Retina (tissue), 1 donor: ENCODE measurements around the gene FARS2.

ENCODE experiments used
- DNase-seq: peaks from one replicate; pipeline ENCODE4 v3.0.0-alpha.2; 2016

Gene FARS2

DNA sequence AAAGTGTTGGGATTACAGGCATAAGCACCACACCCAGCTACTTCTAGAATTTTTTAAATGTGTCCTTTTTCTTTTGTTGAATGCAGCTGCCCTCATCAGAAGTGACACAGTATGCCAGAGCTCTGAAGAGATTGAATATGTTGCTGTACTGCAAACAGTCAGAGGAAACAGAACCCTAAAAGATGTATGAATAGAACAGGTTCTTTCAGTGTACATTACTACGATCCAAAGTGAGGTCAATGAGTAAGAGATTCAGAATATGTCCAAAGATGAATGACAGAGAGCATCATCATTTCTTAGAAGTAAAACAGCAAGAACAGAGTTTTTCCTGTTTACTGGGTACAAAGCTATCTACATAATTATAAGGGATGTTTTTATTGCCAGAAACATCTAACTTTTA lies 476.9 kb downstream of the FARS2 start:
- DNase-seq = no peak

DNA sequence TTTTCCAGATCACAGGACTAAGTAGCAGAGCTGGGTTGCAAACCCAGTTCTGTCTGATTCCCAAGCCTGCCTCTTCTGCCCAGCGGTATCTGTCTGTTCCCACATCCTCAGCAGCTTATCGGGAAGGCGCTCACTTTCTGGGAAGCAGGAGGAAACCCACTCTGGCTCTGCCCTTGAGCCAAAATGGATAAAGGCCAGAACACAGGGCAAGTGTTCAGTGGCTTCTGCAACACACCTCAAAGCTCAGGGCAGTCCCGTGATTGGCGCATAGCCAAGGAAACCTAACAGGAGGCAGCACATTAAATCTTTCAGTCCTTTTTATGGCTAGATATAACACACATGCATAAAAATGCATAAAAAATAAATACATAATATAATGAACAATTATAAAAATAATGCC lies 483.2 kb downstream of the FARS2 start:
- no peak for DNase-seq

DNA sequence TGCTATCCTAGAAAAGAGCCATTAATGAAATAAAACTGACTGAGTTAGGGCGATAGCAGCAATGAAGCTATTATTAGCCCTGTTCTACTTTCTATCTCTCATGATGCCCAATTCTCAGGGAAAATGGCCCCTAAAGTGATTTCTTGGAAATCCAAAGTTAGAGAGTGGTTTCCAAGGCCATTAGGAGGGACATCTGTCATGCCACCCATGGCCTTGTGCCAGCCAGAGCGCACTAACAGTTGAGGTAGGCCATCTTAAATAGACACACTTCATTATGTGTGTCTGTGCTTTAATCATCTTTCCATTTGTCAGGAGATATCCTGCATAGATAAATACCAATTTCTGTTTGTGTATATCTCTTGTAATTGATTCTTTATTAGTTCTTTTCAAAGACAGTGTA lies 483.8 kb downstream of the FARS2 start:
- no peak for DNase-seq

DNA sequence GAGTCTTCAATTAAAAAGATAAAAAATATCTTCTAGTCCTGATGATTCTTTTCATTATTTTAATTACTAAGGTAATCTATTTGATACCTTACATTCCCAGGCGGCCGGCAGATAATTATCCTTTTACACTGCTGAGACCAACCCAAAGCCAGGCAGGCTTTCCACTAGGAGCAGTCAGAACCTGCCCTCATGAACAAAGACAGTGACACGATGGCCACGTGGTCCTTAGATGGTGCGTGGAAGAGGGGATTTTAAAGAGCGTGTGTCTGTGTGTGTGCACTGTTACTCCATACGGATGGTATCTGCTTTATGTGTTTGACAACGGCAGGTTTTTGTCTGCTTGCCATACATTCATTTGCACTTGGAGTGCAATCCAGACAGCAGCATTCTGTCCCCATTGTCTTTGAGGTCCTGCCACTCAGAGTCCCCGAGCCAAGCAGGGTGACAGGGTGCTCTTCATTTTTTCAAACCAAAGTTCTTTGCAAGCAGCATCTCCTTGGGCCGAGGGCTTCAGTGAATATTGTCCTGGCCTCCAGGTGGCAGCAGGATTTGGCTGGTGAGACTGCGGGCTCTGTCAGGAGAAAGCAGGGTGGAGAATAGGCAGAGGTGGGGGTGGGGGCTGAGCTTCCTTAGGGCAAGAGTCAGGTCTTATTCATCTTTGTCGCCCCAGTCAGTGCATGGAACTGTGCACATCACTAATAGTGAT lies 484.9 kb downstream of the FARS2 start:
- no peak for DNase-seq

DNA sequence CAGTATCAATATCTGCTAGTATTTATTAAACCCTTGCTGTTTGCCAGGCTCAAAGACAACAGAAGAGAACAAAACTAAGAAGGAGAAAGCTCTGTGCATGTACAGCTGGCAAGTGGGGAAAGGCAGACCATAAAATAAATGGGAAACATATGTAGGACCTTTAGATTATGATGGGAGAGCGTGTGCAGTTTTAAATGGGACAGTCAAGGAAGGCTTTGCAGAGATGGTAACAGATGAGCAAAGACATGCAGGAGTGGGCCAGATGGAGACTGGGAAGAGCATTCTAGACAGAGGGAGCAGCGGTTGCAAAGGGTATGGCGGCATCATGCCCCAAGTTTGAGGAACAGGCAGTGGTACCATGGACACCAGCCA lies 485.4 kb downstream of the FARS2 start:
- DNase-seq = no peak

DNA sequence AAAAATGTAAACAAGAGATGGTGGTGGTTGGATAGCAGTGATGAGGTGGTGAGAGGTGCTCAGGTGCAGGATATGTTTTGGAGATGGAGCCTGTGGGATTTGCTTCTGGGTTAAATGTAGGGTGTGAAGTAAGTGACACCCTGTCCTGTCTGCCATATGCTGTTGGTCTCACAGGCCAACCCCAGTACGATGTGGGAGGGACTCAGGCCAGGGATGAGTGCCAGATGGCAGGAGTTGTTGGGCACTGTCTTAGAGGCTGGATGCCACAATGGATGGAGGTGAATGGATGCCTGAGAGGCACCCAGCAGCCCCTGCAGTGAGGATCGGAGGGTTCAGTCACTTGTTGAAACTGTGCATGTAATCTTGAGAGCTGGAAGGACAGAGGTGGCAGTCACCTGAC lies 486.1 kb downstream of the FARS2 start:
- DNase-seq = no peak

DNA sequence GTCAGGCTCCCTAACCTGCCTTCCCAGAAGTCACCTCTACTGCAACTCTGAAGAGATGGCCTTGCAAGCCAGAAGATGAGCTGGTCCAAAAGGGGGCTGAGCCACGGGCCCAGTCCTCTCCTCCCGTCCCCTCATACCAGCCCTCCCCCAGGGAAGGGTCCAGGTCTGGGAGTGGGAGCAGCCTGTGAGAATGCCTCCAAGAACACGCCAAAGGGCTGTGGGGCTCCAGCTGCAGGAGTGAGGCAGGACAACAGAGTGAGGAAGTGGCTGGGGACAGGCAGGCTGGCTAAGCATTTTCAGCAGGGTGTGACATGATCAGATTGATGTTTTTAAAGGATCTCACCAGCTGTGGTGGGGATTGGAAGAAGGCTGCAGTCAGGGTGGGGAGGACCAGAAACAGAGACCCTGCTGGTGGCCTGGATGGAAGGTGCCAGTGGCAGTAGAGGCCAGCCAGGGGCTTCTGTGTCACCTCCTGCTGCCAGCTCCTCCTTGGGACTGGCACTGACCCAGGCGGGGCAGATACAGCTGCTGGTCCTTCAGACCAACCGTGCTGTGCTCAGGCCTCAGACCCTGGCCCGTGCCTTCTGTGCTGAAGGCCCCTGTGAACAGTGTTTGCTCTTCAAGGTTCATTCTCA lies 487.8 kb downstream of the FARS2 start:
- no peak for DNase-seq

DNA sequence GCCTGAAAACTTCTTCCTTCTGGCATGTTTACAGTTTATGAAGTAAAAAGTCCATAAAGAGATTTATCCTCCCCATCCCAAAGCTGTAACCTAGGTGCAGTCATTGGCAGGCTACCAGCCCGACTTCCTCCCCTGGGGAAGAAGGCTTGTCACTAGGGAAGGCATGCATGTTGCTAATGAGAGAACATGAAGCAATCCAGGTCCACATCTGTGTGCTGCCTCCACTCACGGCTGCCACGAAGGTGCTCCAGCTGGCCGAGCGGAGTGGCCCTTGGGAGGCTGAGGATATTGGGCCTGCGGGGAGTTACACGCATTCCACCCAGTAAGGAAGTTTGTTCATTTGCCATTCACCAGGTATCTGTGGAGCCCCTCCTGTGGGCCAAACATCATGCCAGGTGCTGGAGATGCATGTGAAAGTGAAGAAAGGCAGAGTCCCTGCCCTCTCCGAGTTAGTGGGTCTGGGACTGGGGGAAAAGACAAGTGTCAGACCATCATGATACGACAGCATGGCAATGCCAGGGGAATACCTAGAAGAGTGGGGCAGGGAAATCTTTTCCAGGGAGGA lies 488.4 kb downstream of the FARS2 start:
- no peak for DNase-seq

DNA sequence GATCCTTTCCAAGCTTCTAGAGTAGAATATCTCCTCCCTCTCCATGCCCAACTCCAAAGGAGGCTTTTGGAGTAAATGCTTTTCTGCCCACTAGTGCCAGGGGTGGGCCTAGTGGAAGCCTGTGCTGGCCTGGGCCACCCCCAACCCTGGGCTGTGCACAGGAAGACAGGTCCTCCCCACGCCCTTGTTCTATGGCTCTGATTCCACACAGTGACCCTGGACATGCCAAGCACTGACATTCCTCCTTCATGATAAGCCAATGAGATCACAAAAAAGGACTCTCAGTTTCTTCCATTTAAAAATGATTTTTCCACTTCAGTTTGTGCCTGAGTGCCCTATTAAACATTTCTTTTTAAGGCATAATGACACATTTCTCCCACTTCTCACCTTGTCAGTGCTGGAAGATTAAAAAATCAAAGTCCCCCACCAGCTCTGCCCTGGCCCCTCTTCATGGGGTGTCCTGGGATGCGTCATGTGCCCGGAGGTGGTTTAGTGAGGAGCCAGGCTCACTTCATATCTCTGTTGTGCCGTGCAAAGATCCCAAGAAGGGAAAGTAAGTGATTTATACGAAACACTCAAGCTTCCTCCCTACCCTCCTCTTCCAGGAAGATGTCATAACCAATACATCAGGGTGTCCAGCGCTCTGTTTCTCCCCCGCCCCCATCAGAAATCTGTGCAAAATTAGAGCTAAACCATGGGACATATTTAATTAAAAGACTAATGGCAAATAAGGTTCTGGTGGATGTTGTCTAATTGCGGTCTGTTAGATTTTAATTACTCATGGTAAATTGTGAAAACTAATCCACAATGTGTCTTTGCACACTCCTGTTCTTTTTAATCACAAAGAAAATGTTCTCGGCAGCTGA lies 490.4 kb downstream of the FARS2 start:
- DNase-seq = peak; percentile 85

DNA sequence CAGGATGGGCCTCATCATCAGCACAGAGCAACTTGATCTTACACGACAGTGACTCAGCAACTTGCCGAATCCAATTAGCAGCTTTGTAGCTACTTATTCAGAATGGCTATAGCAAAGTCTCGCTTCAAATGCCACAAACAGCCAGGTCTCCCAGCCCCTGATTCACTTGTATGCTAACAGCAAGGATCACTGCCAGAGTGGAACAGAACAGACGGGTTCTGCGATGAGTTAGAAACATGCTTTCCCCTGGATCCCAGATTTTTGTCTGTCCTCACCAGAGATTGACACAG lies 491.0 kb downstream of the FARS2 start:
- DNase-seq = peak; percentile 84

DNA sequence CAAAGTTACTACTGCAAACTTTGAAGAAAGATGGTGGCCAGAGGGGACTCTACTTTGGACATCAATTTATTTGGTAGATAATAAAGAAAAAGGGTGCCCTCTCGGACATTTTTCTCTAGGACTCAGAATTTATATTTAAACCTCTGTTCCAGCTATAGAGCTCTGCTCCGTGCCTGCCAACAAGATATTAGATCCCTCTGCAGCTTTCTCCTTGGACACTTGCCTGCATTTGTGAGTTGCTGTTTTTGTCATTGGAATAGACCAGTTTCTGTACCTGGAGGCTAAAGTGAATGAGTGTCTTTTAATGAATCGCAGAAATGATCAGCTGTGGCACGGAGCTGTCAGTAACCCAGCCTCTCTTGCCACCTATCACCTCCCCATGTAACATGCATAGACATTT lies 491.9 kb downstream of the FARS2 start:
- no peak for DNase-seq

DNA sequence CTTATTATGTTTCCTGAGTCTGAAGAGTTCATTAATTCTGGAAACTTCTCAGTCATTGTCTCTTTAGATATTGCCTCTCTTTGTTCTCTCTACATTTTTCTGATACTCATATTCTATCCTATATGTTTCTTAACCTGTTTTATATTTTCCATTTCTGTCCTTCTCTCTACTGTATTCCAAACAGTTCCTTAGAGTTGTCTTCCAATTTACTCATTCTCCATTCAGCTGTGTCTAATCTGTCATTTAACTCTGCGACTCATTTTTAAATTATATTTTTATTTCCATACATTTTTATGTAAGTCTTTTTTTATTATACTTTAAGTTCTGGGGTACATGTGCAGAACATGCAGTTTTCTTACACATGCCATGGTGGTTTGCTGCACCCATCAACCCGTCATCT lies 493.6 kb downstream of the FARS2 start:
- no peak for DNase-seq

DNA sequence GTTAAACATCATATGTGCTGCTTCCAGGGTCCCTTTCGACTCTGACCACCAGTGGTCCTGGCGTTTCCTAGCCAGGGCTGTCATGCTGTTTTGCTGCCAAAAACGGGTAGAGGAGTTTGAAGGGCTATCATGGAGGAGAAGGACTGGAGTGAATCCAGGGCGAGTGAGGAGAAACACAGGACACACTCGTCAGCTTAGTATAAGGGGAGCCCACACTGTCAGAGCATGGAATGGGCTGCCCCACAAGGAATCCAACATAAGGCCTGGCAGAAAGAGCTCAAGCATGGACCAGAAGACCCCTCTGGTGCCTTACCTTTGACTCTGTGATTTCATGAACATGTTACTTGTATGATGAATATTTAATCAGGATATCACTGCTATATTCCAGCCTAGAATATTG lies 498.3 kb downstream of the FARS2 start:
- no peak for DNase-seq

DNA sequence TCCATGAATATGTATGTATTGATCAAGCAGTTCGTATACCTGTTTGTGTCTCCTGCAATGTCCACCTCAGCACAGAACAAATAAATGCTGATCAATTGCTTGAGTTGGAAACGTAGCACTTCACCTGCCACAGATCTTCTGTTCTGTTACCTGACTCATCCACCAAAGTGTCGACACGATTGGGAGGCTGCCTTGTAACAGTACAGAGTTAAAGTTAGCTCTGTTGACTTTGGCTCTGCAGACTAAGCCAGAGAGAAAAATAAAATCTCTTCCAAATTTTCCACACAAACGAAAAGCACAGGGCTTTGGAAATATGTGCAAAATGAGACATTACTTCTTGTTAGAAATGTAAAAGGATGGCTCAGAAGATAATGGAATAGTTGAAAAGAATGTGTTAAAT lies 500.1 kb downstream of the FARS2 start:
- DNase-seq = no peak

DNA sequence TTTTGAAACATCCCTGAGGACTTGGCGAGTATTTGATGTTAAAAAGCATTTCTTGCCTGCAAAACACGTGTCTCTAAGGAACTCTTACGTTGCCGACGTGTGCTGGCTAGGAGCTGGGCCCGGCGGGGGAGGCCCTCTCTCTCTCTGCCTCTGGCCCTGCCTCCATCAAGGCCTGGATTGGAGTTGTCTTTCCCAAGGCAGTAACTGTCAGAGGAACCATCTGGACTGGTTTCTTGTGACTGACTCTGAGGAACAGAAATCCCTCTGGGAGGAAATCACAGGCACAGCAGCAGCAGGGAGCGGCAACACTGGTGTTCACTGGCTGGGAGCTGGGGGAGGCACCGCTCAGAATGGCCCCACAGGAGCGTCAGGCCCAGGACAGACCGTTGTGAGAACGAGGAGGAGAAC lies 501.3 kb downstream of the FARS2 start:
- DNase-seq = no peak

DNA sequence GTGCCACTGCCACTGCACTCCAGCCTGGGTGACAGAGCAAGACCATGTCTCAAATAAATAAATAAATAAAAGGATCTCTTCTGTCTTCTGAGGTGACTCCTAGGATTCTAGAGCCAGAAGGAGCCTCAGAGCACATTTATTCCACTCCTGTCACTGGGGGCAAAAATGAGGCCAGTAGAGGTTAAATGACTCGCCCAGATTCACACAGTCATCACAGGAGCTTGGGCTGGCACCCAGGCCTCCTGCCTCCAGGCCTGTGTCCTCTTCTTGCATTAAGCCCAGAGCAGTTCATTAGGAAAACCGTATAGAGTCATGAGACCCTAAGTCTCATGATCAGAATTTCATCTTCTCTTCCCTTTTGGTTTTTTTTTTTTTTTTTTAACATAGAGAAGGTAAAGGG lies 502.1 kb downstream of the FARS2 start:
- no peak for DNase-seq

DNA sequence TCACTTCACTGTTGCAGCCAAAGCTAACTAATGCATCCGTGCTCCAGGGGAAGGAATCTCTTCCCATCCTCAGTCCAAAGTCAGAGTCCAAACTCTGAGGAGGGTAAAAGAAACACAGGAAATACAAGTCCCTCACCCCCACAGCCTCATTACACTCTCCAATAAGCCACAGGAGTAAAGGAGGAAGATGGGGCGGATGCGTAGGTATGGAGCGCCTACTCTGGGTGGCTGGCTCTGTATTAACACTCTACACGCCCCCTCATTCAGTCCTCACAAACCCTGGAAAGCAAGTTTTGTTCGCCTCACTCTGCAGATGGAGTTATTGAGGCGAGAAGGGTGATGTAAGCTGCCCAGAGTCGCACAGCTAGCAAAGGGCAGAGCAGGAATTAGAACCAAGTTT lies 502.6 kb downstream of the FARS2 start:
- no peak for DNase-seq

DNA sequence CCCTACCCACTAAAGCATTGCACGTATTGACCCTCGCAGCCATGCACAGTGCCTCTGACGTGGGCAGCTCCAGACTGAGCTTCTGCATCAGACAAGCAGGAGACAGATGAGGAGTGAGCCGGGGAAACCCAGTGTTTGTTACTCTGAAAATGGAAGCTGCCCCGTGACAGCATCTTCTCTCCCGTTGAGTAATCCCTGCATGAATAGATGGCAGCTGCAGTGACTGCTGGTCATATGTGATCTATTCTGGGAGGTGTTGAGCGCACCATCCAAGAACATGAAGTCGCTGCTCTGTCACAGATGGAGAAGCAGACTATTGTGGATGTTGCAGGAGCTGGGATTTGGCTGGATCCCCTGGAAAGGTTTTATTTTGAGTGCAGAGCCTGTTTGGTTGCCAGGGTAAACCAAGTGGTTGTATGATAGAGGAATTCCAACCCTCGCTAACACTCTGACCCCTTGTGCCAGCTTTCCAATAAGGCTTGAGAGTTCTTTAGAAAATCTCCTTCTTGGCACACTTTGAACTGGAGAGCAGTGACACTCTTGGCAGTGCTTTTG lies 503.2 kb downstream of the FARS2 start:
- no peak for DNase-seq

DNA sequence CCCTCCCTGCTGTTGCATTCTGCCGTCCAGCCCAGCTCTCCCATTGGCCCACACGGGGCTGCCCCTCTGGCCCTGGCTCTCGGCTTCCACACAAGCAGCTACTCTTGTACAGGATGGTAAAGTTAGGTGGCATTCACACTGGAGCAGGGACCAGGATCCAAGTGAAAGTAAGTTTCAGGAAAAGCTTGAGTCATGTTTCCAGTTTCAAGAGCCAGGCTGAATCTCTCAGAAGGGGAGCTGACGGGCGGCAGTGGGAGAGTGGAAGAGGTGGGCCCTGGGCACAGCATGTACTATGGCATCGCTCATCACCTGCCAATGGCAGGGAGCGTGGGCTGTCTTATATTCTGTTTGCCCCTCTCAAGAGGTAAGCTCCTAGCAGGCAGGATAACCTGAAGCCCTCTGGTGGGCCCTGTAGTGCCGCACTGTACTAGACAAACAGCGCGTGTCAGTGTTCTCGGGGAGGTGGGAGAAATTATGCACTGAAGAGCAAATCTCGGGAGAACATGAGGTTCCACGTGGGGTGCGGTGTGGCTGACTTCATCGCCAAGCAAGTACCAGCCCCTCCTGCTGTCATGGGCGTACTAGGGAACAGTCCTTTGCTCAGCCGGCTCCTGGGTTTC lies 503.9 kb downstream of the FARS2 start:
- no peak for DNase-seq

DNA sequence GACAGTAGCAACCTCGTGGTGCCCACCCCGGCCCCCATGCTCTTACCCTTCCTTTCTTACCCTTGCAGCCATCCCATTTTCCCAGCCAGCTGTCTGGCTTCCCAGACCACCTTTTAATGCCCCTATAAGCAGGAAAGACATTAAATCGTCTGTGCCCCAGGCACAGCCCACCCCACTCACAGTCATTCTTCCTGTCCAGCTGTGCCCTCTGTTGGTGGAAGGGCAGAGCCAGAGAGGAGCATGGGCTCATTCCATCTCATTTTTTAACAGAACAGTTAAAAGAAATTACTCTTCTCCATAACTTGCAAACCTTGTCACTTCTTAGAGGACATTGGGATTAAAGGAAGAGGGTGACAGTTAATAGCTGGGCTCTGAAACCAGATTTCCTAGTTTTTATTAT lies 504.9 kb downstream of the FARS2 start:
- DNase-seq = no peak

DNA sequence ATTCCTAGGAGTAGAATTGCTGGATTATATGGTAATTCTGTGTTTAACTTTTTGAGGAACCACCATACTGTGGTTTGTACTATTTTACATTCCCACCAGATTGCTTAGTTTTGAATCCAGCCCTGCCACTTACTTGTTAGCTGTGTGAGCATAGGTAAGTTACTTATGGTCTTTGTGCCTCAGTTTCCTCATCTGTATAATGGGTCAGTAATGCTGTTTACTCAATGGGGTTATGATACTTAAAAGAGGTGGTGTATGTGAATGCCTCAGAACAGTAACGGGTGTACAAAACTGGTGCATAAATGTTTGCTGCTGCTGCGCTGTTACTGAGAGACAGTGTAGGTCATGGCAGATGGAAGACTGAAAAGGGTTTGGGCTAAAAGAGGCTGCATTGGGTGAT lies 506.2 kb downstream of the FARS2 start:
- no peak for DNase-seq

DNA sequence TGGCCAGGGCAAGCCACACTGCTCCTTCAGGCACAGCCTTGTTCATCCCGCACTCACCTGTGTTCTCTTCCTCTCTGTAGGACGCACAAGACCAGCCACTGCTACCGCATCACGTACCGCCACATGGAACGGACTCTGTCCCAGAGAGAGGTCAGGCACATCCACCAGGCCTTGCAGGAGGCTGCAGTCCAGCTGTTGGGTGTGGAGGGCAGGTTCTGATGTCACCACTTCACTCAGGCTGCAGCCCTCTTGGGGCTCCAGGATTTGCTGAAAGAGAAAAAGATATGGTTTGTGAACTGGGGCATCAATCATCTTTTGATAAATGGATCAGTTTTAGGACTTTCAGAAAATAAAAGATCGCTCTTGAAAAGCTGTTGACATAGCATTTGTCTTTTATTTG lies 509.9 kb downstream of the FARS2 start:
- DNase-seq = no peak

DNA sequence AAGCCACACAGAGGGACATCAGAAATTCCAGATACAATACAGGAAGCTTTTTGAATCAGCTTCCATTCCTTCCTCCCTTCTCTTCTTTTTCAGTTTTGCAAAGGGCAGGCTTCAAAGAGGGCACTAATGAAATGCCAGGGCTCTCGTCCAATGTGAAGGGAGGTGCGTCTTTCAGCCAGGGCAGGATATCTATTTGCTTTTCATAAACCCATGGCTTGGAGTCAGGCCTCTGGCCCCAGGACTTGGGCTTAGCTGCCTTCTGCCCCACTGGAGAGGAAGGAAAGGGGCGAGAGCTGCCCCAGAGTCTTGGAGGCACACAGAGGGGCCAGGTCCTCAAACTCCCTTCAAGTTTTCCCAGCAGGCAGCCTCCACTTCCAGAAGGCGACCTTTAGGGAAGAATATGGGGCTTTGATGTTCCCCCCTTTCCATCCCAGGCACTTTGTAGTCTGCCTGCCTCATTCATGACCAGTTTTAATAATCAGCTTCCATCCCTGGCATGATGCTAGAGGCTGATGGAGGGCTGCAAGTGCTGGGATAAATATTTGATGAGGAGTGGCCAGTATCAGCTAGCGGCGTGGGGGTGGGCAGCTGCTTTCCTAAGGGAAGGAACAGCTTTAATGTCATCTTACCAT lies 510.6 kb downstream of the FARS2 start:
- peak; percentile 77 for DNase-seq
